GM06990 (cell line): ENCODE data around the gene LIMD2.

ENCODE experiments used
- DNase-seq: peaks from one replicate; pipeline ENCODE4 v3.0.0-alpha.2; 2011; ENCODE audit not compliant: insufficient read length; ENCODE audit errors: extremely low read depth
- H3K27me3 ChIP-seq: replicated peaks from 2 replicates; pipeline ENCODE4 v1.6.0; 2011; ENCODE audit warnings: low read length; ENCODE audit not compliant: control insufficient read depth, insufficient read depth
- H3K36me3 ChIP-seq: 2 replicates; pipeline ENCODE4 v1.5.1; 2011; ENCODE audit warnings: low read length; ENCODE audit not compliant: control insufficient read depth, insufficient read depth
- H3K4me3 ChIP-seq: replicated peaks from 2 replicates; pipeline ENCODE4 v1.5.1; 2011; ENCODE audit warnings: low read depth, mild to moderate bottlenecking, control low read depth, low read length
- CTCF ChIP-seq: IDR thresholded peaks from 2 replicates; pipeline ENCODE4 v1.5.1; 2011; ENCODE audit warnings: low read length, control low read depth, mild to moderate bottlenecking, inconsistent platforms; ENCODE audit not compliant: insufficient read depth, poor library complexity, severe bottlenecking

Gene LIMD2

GRCh38 chr17:63658366-63658765 is 41.6 kb downstream of the LIMD2 start:
- no peak for TF ChIP-seq CTCF
- DNase-seq = no peak
- H3K4me3 ChIP-seq = no peak overlapping the region
- no peaks in the 10 kb centered on the region for H3K27me3 ChIP-seq
- peaks cover 3% of the 10 kb centered on the region for H3K36me3 ChIP-seq

- no peak for TF ChIP-seq CTCF
These were observed 42.1 kb downstream of the LIMD2 start for GRCh38 chr17:63657786-63658185.

DNA sequence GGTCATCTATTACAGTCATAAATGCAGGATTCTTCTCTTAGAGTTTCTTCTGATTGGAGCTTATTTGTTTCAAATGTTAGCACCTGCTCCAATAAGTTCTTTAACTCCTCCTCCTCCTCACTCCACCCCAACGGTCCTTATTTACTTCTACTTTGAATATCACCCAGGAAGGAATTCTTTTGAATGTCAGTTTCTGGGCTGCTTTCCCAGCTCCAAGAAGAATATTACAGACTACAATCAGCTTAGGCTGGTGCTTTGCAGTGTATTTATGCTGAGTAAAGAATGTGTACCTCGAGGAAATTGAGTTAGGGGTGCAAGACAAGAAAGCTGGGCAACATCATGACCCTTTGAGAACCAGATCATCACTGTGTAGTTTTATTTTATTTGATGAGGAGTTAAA is 46.9 kb downstream of the LIMD2 start:
- no peak for DNase-seq
- no peaks in the 10 kb centered on the region for H3K27me3 ChIP-seq
- H3K4me3 ChIP-seq = no peak overlapping the region
- no peak for TF ChIP-seq CTCF
- H3K36me3 ChIP-seq = peaks cover 5% of the 10 kb centered on the region

More at GRCh38 chr17:63657786-63658185, 42.1 kb downstream of the LIMD2 start:
- Histone ChIP-seq H3K36me3 (peaks cover 5% of the 10 kb centered on the region), H3K27me3 (no peaks in the 10 kb centered on the region), H3K4me3 (no peak overlapping the region)
- DNase-seq = no peak

DNA sequence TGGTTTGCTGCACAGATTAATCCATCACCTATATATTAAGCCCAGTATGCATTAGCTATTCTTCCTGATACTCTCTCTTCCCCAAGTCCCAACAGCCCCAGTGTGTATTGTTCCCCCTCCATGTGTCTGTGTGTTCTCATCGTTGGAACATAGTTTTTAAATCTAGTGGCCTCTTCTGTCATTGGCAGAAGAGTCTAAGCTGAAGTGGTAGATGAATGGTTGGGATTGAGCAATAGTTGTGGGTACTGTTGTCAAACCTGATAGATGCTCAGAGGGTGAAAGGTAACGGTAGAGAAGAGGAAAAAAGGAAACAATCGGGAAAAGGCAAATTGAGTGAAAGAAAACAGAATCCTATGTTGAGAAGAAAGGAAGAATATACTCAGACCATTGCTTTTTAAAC is 47.8 kb downstream of the LIMD2 start:
- Histone ChIP-seq H3K4me3 (no peak overlapping the region), H3K36me3 (peaks cover 1% of the 10 kb centered on the region; the same call in 1 of the 2 replicates), H3K27me3 (no peaks in the 10 kb centered on the region)
- DNase-seq = no peak
- no peak for TF ChIP-seq CTCF

DNA sequence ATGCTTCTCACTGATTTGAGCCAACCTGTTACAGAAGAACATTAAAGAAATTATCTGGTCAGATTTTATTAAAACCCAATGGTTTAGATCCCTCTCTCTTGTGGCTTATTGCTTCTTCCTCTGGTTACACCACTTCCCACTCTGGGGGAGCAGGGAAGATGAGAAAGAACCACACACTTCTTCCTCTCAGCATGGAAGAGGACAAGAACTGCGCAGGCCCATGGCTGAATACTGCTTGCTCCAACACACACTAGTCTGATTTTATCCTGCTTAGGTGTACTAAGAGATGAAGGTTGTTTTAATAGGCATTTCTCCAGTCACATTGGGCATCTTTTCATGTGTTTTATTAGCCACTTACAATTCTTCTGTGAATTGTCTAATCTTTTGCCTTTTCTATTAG is 50.1 kb downstream of the LIMD2 start:
- no peak for DNase-seq
- H3K4me3 ChIP-seq = no peak overlapping the region
- no peak for TF ChIP-seq CTCF
- peaks cover 1% of the 10 kb centered on the region; the same call in 1 of the 2 replicates for H3K36me3 ChIP-seq
- H3K27me3 ChIP-seq = no peaks in the 10 kb centered on the region

- Histone ChIP-seq H3K36me3 (no peaks in the 10 kb centered on the region; the same call in 1 of the 2 replicates), H3K4me3 (no peak overlapping the region), H3K27me3 (no peaks in the 10 kb centered on the region)
- TF ChIP-seq CTCF = no peak
- no peak for DNase-seq
These were observed 52.0 kb downstream of the LIMD2 start for GRCh38 chr17:63647936-63648335.
